Lower leg skin (tissue), 3 donors: ENCODE results near the gene PPARA.

Experiments
- CTCF ChIP-seq, 3 donors: fragments of 450-650 bp; IDR thresholded peaks; one replicate each; pipeline ENCODE4 v1.5.1; 2016; ENCODE audit warnings: antibody characterized with exemption in 3 of 3, mild to moderate bottlenecking in 3 of 3, moderate library complexity in 2 of 3
- POLR2A ChIP-seq, 2 donors: fragments of 450-650 bp; IDR thresholded peaks; one replicate each; pipeline ENCODE4 v1.6.1; 2016 to 2017; ENCODE audit warnings: antibody characterized with exemption in 2 of 2, mild to moderate bottlenecking in 1 of 2, moderate library complexity in 1 of 2

GRCh38 chr22:46286006-46286405, 135.7 kb downstream of the PPARA start:
- no peak for TF ChIP-seq POLR2A (IDR thresholded peaks at IDR 0.05)
- TF ChIP-seq CTCF (IDR thresholded peaks at IDR 0.05) = no peak
